ENCODE measurements around the gene CATSPERZ.

CATSPERZ gene

DNA sequence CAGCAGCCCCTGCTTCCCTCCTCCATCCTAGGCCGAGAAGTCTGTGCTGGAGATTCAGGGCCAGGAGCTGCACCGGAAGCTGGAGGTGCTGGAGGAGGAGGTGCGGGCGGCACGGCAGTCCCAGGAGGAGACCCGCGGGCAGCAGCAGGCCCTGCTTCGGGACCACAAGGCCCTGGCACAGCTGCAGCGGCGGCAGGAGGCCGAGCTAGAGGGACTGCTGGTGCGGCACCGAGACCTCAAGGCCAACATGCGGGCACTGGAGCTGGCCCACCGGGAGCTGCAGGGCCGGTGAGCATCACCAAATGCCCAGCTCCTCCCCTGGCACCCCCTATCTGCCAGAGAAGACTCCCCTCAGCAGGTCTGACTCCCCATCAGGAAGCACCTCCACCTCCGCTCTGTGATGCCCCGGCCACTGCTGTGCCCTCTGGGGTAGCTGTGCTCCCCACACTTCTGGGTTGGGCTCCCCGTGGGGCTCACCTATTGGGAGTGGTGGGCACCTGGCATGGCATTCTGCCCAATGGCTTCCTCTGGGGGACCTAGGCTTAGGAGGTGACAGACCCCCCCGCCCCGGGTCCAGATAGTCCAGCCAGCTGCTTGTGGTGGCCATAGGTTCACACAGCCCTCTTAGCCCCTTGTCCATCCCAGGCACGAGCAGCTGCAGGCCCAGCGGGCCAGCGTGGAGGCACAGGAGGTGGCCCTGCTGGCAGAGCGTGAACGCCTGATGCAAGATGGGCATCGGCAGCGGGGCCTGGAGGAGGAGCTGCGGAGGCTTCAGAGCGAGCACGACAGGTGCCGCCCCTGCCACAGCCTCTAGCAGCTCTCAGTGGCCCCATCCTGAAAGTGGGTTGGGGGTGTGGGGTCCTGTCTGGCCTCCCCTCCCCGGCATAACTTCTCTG, 52.2 kb downstream of the CATSPERZ start:
- Histone ChIP-seq H3K27ac (replicated peaks) (no peak overlapping the region), H3K27me3 (ENCODE audit: insufficient read depth, poor library complexity, severe bottlenecking) (no peaks in the 10 kb centered on the region), H3K4me3 (replicated peaks; ENCODE audit: insufficient read depth, low read length) (no peak overlapping the region)
- DNase-seq (ENCODE audit: low read depth in 1 of 2, low spot score in 1 of 2): no peak
- no peak for TF ChIP-seq SPI1 (IDR thresholded peaks at IDR 0.05; ENCODE audit: borderline replicate concordance, low read depth)
- TF ChIP-seq, protein P1, sequence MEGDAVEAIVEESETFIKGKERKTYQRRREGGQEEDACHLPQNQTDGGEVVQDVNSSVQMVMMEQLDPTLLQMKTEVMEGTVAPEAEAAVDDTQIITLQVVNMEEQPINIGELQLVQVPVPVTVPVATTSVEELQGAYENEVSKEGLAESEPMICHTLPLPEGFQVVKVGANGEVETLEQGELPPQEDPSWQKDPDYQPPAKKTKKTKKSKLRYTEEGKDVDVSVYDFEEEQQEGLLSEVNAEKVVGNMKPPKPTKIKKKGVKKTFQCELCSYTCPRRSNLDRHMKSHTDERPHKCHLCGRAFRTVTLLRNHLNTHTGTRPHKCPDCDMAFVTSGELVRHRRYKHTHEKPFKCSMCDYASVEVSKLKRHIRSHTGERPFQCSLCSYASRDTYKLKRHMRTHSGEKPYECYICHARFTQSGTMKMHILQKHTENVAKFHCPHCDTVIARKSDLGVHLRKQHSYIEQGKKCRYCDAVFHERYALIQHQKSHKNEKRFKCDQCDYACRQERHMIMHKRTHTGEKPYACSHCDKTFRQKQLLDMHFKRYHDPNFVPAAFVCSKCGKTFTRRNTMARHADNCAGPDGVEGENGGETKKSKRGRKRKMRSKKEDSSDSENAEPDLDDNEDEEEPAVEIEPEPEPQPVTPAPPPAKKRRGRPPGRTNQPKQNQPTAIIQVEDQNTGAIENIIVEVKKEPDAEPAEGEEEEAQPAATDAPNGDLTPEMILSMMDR (IDR thresholded peaks at IDR 0.05; ENCODE audit: insufficient read depth, low read length): no peak
- no peak for TF ChIP-seq POLR2AphosphoS5 (IDR thresholded peaks at IDR 0.05; ENCODE audit: low read depth)
- TF ChIP-seq, protein P2, sequence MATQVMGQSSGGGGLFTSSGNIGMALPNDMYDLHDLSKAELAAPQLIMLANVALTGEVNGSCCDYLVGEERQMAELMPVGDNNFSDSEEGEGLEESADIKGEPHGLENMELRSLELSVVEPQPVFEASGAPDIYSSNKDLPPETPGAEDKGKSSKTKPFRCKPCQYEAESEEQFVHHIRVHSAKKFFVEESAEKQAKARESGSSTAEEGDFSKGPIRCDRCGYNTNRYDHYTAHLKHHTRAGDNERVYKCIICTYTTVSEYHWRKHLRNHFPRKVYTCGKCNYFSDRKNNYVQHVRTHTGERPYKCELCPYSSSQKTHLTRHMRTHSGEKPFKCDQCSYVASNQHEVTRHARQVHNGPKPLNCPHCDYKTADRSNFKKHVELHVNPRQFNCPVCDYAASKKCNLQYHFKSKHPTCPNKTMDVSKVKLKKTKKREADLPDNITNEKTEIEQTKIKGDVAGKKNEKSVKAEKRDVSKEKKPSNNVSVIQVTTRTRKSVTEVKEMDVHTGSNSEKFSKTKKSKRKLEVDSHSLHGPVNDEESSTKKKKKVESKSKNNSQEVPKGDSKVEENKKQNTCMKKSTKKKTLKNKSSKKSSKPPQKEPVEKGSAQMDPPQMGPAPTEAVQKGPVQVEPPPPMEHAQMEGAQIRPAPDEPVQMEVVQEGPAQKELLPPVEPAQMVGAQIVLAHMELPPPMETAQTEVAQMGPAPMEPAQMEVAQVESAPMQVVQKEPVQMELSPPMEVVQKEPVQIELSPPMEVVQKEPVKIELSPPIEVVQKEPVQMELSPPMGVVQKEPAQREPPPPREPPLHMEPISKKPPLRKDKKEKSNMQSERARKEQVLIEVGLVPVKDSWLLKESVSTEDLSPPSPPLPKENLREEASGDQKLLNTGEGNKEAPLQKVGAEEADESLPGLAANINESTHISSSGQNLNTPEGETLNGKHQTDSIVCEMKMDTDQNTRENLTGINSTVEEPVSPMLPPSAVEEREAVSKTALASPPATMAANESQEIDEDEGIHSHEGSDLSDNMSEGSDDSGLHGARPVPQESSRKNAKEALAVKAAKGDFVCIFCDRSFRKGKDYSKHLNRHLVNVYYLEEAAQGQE (IDR thresholded peaks at IDR 0.05; ENCODE audit: insufficient replicate concordance, low read depth): no peak
- TF ChIP-seq GABPA (IDR thresholded peaks at IDR 0.05; ENCODE audit: low read depth): no peak

DNA sequence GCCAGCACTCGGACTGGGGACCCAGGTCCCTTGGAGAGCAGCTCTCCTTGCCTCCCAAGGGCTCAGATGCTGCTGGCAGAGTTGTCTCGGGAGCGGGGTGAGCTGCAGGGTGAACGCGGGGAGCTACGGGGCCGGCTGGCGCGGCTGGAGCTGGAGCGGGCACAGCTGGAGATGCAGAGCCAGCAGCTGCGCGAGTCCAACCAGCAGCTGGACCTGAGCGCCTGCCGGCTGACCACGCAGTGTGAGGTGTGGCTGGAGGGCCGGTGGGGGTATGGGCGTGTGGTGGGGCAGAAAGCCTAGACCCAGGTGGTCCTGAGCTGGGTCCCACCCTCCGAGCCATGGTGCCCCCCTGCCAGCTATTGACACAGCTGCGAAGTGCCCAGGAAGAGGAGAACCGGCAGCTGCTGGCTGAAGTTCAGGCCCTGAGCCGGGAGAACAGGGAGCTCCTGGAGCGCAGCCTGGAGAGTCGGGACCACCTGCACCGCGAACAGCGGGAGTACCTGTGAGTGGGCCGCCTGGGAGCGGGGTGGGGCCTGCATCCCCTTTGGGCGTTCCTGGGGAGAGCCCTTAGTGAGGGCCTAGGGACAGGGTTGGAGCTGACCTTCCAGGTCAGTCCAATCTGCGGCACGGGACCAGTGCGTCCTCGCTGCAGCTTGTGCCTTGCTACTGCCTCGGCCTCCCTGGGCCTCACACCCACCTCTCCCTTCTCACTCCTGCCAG, 53.0 kb downstream of the CATSPERZ start:
- TF ChIP-seq, protein P1 (IDR thresholded peaks at IDR 0.05; ENCODE audit: insufficient read depth, low read length): no peak
- TF ChIP-seq SPI1 (IDR thresholded peaks at IDR 0.05; ENCODE audit: borderline replicate concordance, low read depth): no peak
- TF ChIP-seq POLR2AphosphoS5 (IDR thresholded peaks at IDR 0.05; ENCODE audit: low read depth): no peak
- TF ChIP-seq, protein P2 (IDR thresholded peaks at IDR 0.05; ENCODE audit: insufficient replicate concordance, low read depth): no peak
- no peak for TF ChIP-seq GABPA (IDR thresholded peaks at IDR 0.05; ENCODE audit: low read depth)
- H3K27ac ChIP-seq (replicated peaks): no peak overlapping the region
- H3K4me3 ChIP-seq (replicated peaks; ENCODE audit: insufficient read depth, low read length): no peak overlapping the region
- no peaks in the 10 kb centered on the region for H3K27me3 ChIP-seq (ENCODE audit: insufficient read depth, poor library complexity, severe bottlenecking)
- no peak for DNase-seq (ENCODE audit: low read depth in 1 of 2, low spot score in 1 of 2)

DNA sequence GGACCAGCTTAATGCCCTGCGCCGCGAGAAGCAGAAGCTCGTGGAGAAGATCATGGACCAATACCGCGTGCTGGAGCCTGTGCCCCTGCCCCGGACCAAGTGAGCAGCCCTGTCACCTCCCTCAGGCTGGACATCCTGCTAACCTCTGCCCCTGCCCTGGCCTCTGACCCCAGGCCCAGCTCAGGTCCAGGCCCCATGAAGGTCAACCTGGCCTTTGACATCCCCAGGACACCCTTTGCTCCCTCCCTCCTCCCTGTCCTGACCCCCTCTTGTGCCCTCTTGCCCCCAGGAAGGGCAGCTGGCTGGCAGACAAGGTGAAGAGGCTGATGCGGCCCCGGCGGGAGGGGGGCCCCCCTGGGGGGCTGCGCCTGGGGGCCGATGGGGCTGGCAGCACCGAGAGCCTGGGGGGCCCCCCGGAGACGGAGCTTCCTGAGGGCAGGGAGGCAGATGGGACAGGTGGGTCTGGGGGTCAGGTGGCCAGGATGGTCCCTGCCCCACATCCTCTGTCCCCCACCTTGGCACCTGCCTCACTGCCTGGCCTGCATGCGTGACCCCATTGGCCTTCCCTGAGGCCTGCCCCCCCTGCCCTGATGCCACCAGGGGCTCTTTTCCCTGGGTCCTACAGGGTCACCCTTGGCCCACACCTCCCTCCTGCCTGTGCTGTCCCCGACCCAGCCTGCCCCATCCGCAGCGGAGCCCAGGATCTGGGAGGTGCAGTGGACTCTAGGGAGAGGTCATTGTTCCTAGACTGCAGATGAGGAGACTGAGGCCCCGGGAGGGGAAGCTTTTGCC, 53.8 kb downstream of the CATSPERZ start:
- Histone ChIP-seq H3K27me3 (ENCODE audit: insufficient read depth, poor library complexity, severe bottlenecking) (no peaks in the 10 kb centered on the region), H3K4me3 (replicated peaks; ENCODE audit: insufficient read depth, low read length) (no peak overlapping the region), H3K27ac (replicated peaks) (no peak overlapping the region)
- TF ChIP-seq GABPA (IDR thresholded peaks at IDR 0.05; ENCODE audit: low read depth): no peak
- TF ChIP-seq, protein P2 (IDR thresholded peaks at IDR 0.05; ENCODE audit: insufficient replicate concordance, low read depth): no peak
- TF ChIP-seq SPI1 (IDR thresholded peaks at IDR 0.05; ENCODE audit: borderline replicate concordance, low read depth): no peak
- no peak for TF ChIP-seq POLR2AphosphoS5 (IDR thresholded peaks at IDR 0.05; ENCODE audit: low read depth)
- TF ChIP-seq, protein P1 (IDR thresholded peaks at IDR 0.05; ENCODE audit: insufficient read depth, low read length): no peak
- DNase-seq (ENCODE audit: low read depth in 1 of 2, low spot score in 1 of 2): no peak

All from HL-60 (cell line).